ENCODE measurements around the gene LAMP5. TPM values are rescaled to one million over a fixed set of nuclear protein-coding genes. Genes with fewer than 3 reads are reported as not detected.

Gene LAMP5
- total RNA-seq, 1 donor from 2014 or later: not detected

DNA sequence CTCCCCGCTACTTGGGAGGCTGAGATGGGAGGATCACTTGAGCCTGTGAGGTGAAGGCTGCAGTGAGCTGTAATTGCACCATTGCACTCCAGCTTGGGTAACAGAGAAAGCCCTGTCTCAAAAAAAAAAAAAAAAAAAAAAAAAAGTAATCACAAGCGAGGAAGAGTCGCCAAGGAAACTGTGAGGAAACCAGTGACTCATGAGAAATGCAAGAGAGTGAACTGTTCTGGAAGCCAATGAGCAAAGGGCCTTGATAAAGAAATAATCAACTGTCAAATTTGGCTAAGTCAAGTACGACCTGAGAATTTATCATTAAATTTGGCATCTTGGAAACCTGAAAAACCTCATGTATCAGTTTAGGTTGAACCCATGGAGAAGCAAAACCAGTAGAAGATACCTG is 16.1 kb upstream of the LAMP5 start:
- no peak for DNase-seq
- H3K9me3 Mint-ChIP-seq (ENCODE audit: unreplicated experiment): no peaks in the 10 kb centered on the region
- no peak overlapping the region for H3K4me3 Mint-ChIP-seq (ENCODE audit: unreplicated experiment)
- no peak for TF ChIP-seq CTCF (IDR thresholded peaks at IDR 0.05; ENCODE audit: partially characterized antibody, unreplicated experiment)
- no peaks in the 10 kb centered on the region for H3K27me3 Mint-ChIP-seq (ENCODE audit: unreplicated experiment)
- H3K27ac Mint-ChIP-seq (ENCODE audit: unreplicated experiment): no peak overlapping the region
- H3K4me1 Mint-ChIP-seq (ENCODE audit: low read depth, unreplicated experiment): no peaks in the 10 kb centered on the region
- H3K36me3 Mint-ChIP-seq (ENCODE audit: unreplicated experiment): no peaks in the 10 kb centered on the region

DNA sequence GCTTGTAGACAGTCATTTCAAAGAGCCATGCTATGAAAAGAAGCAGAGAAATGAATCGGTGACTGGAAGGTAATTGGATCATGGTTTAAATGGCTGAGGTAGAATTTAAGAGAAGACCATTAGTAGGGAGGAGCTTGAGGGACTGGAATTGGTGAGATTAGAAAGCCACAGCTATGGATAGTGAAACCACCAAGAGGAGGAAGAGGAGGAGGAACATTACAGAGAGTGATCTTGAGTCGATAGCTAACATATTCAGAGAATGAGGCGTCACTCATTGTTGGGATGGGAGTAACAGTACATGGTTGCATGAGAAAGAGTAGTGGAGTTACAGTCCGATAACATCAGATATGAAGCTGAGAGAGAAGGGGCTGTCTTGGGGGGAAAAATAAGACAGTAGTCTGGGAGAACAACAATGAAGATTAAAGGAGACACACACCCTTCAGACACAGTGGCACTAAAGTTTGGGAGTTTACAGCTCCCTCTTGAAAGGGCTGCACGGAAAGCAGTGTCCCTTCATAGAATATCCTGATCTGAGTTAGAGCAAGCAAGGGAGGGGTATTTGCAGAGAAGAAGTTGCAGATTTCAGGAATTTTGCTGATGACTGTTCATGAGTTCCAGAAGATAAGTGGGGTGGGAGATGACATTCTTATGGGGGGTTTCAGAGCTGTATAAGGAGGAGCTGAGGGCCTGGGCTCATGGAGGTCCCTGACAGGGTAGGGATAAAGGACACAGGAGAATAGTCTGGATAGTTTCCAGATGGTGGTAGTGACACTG is 15.1 kb upstream of the LAMP5 start:
- Mint-ChIP-seq H3K4me1 (ENCODE audit: low read depth, unreplicated experiment) (no peaks in the 10 kb centered on the region), H3K9me3 (ENCODE audit: unreplicated experiment) (no peaks in the 10 kb centered on the region), H3K4me3 (ENCODE audit: unreplicated experiment) (no peak overlapping the region), H3K27me3 (ENCODE audit: unreplicated experiment) (no peaks in the 10 kb centered on the region), H3K36me3 (ENCODE audit: unreplicated experiment) (no peaks in the 10 kb centered on the region), H3K27ac (ENCODE audit: unreplicated experiment) (no peak overlapping the region)
- DNase-seq: no peak
- TF ChIP-seq CTCF (IDR thresholded peaks at IDR 0.05; ENCODE audit: partially characterized antibody, unreplicated experiment): no peak

DNA sequence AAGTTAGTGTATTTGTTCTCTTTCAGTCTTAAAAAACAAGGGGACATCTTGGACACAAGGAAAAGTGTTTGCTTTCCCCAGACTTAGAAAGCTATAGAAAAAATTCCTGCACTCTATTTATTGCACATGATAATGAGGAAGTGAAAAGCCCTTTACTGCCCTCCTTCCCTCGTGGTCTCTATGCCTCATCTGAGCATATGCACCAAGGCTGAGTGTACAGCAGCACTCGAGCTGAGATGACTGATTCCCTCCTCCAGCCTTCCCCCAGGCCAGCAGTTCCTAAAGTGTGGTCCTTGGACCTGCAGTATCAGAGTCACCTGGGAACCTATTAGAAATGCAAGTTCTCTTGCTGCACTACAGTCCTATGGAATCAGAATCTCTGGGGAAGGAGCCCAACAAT is 14.3 kb upstream of the LAMP5 start:
- Mint-ChIP-seq H3K4me3 (ENCODE audit: unreplicated experiment) (no peak overlapping the region), H3K4me1 (ENCODE audit: low read depth, unreplicated experiment) (no peaks in the 10 kb centered on the region), H3K27ac (ENCODE audit: unreplicated experiment) (no peak overlapping the region), H3K27me3 (ENCODE audit: unreplicated experiment) (no peaks in the 10 kb centered on the region), H3K36me3 (ENCODE audit: unreplicated experiment) (no peaks in the 10 kb centered on the region), H3K9me3 (ENCODE audit: unreplicated experiment) (no peaks in the 10 kb centered on the region)
- no peak for DNase-seq
- no peak for TF ChIP-seq CTCF (IDR thresholded peaks at IDR 0.05; ENCODE audit: partially characterized antibody, unreplicated experiment)

GRCh38 chr20:9501473-9501872 is 12.9 kb upstream of the LAMP5 start:
- no peaks in the 10 kb centered on the region for H3K36me3 Mint-ChIP-seq (ENCODE audit: unreplicated experiment)
- H3K27ac Mint-ChIP-seq (ENCODE audit: unreplicated experiment): no peak overlapping the region
- no peak for DNase-seq
- no peaks in the 10 kb centered on the region for H3K9me3 Mint-ChIP-seq (ENCODE audit: unreplicated experiment)
- no peaks in the 10 kb centered on the region for H3K4me1 Mint-ChIP-seq (ENCODE audit: low read depth, unreplicated experiment)
- peaks cover 5% of the 10 kb centered on the region for H3K27me3 Mint-ChIP-seq (ENCODE audit: unreplicated experiment)
- no peak overlapping the region for H3K4me3 Mint-ChIP-seq (ENCODE audit: unreplicated experiment)
- no peak for TF ChIP-seq CTCF (IDR thresholded peaks at IDR 0.05; ENCODE audit: partially characterized antibody, unreplicated experiment)

GRCh38 chr20:9503526-9504245 is 10.7 kb upstream of the LAMP5 start:
- Mint-ChIP-seq H3K4me1 (ENCODE audit: low read depth, unreplicated experiment) (peaks cover 3% of the 10 kb centered on the region), H3K4me3 (ENCODE audit: unreplicated experiment) (no peak overlapping the region), H3K27me3 (ENCODE audit: unreplicated experiment) (peaks cover 10% of the 10 kb centered on the region)

More at GRCh38 chr20:9503526-9504245, 10.7 kb upstream of the LAMP5 start:
- Mint-ChIP-seq H3K9me3 (ENCODE audit: unreplicated experiment) (peaks cover 3% of the 10 kb centered on the region), H3K36me3 (ENCODE audit: unreplicated experiment) (no peaks in the 10 kb centered on the region), H3K27ac (ENCODE audit: unreplicated experiment) (no peak overlapping the region)
- no peak for TF ChIP-seq CTCF (IDR thresholded peaks at IDR 0.05; ENCODE audit: partially characterized antibody, unreplicated experiment)
- DNase-seq: peak; percentile 41
